HepG2 (cell line): ENCODE results near the gene GPS1. TPM values are rescaled to one million over a fixed set of nuclear protein-coding genes. Genes with fewer than 3 reads are reported as not detected.

Source experiments
- FIP1L1 ChIP-seq: fragments of 200-400 bp; formaldehyde crosslinking; IDR thresholded peaks from 2 replicates; pipeline ENCODE4 v1.6.1; 2018; ENCODE audit warnings: low read depth, mild to moderate bottlenecking, low read length, moderate library complexity, borderline replicate concordance; ENCODE audit not compliant: insufficient read depth
- GMEB2 ChIP-seq: IDR thresholded peaks from 2 replicates; pipeline ENCODE4 v1.6.1; 2016; ENCODE audit warnings: missing biosample characterization, missing genetic modification reagents, low read depth
- HCFC1 ChIP-seq: fragments of 150-350 bp; IDR thresholded peaks from 2 replicates; pipeline ENCODE4 v1.6.1; 2014; ENCODE audit warnings: low read depth, low read length
- MNT ChIP-seq: fragments of 450-650 bp; IDR thresholded peaks from 2 replicates; pipeline ENCODE4 v1.6.1; 2016
- TFDP1 ChIP-seq: IDR thresholded peaks from 2 replicates; pipeline ENCODE4 v1.6.1; 2016; ENCODE audit warnings: missing compliant biosample characterization, missing genetic modification reagents, borderline replicate concordance
- TFDP2 ChIP-seq: sonication (generic); formaldehyde crosslinking; IDR thresholded peaks from 2 replicates; pipeline ENCODE4 v1.4.0; 2020; ENCODE audit warnings: missing genetic modification reagents
- ZNF205 ChIP-seq: IDR thresholded peaks from 2 replicates; pipeline ENCODE4 v1.6.1; 2018; ENCODE audit warnings: missing biosample characterization, missing genetic modification reagents
- ZNF670 ChIP-seq: sonication (generic); formaldehyde crosslinking; IDR thresholded peaks from 2 replicates; pipeline ENCODE4 v1.8.0; 2022; ENCODE audit warnings: mild to moderate bottlenecking, missing genetic modification reagents, borderline replicate concordance
- polyA plus RNA-seq, 8 experiments: library from polyadenylated mRNA; depleted of rRNA in 3 of 8; stranded (reverse) in 7 of 8; unstranded in 1 of 8; fragments of >200 nt; fragmentation: Illumina TruSeq in 4 of 8; extraction: Trizol in 4 of 8; gene quantifications; 2 replicates each; pipeline versions ENCODE4 v1.2.1 to v1.2.3, GENCODE V29; 2011 to 2016; ENCODE audit warnings: low read depth in 4 of 8, missing spikeins in 1 of 8, mixed read lengths in 1 of 8; ENCODE audit not compliant: insufficient read depth in 1 of 8
- total RNA-seq, 5 experiments: library from RNA; depleted of rRNA; stranded (reverse); fragments of >200 nt; fragmentation: Illumina TruSeq; extraction: Trizol; gene quantifications; 2 replicates each; pipeline ENCODE4 v1.2.3, GENCODE V29; 2016; ENCODE audit warnings: low read depth in 1 of 5

The GPS1 gene
- total and polyA plus RNA-seq, 2 of the 13 experiments (the other 11 are each of a cell fraction or from before 2014, with no cell fraction given) = 124 to 128 TPM

GRCh38 chr17:82022981-82023446 lies 28.7 kb upstream of the GPS1 start, which contains the start of gene LRRC45 (continued):
- peak; percentile 67; the same call in 1 of the 2 replicates for TF ChIP-seq MNT
- TF ChIP-seq GMEB2 (CRISPR knock-in tag) = peak; percentile 73; the same call in 1 of the 2 replicates
- TF ChIP-seq ZNF205 (CRISPR knock-in tag) = no peak
- TF ChIP-seq HCFC1 = peak; percentile 92
- peak; percentile 76 for TF ChIP-seq FIP1L1
- TF ChIP-seq ZNF670 (CRISPR knock-in tag) = peak; percentile 25; the same call in 1 of the 2 replicates
- peak; percentile 96 for TF ChIP-seq TFDP1 (CRISPR knock-in tag)
- TF ChIP-seq TFDP2 (CRISPR knock-in tag) = peak; percentile 99
